K562 (cell line): ENCODE data around the gene HOXA13. TPM values are rescaled to one million over a fixed set of nuclear protein-coding genes. Genes with fewer than 3 reads are reported as not detected.

Experiments used
- ATAC-seq: fragments of 200-7000 bp; cut with Tn5 transposase; 3 replicates; pipeline ENCODE4 v1.9.1; 2020; ENCODE audit warnings: moderate library complexity
- BruUV-seq: library from RNA; stranded (reverse); fragments of 400-500 nt; replicated peaks from 2 replicates; lab custom pipeline; 2021; lab: Mats Ljungman, UMichigan
- CTCF ChIA-PET: fragments of 300-600 bp; formaldehyde crosslinking; extraction: SDS; loops from one replicate; lab custom pipeline; 2021; ENCODE audit warnings: low intra/inter-chr PET ratio; lab: Yijun Ruan, JAX
- POLR2A ChIA-PET: fragments of 300-600, 350-650 bp; sonication (Branson Sonifier 250); formaldehyde crosslinking; extraction: SDS; loops from one replicate; lab custom pipeline; 2021; ENCODE audit warnings: antibody characterized with exemption, inconsistent platforms; lab: Yijun Ruan, JAX
- DNase-seq, 4 experiments: peaks; one replicate each; pipeline versions ENCODE4 v3.0.0 to v3.0.0-alpha.2; 2011 to 2018; ENCODE audit warnings: low spot score in 3 of 4, mixed read lengths in 3 of 4; ENCODE audit errors: extremely low read depth in 1 of 4
- FAIRE-seq: peaks from 2 replicates; lab custom pipeline; 2011; peaks lifted over from hg19 to GRCh38; lab: Jason Lieb, UNC
- H2AFZ ChIP-seq: 2 replicates; pipeline ENCODE4 v1.6.0; 2011; ENCODE audit warnings: low read depth, low read length, control low read depth, inconsistent platforms
- H3K27ac ChIP-seq: fragments of 200-600 bp; 3 replicates; pipeline ENCODE4 v1.8.0; 2011; ENCODE audit warnings: low read depth, mild to moderate bottlenecking, control low read depth, inconsistent platforms, low read length, moderate library complexity, mixed read lengths; ENCODE audit errors: extremely low read depth
- H3K27me3 ChIP-seq, 2 experiments: fragments of 300-600 bp in 1 of 2; 2 replicates in 1 of 2; 3 replicates in 1 of 2; pipeline versions ENCODE4 v1.6.0 to v1.8.0; 2011; ENCODE audit warnings: inconsistent platforms in 2 of 2, low read length in 2 of 2, mild to moderate bottlenecking in 1 of 2, mixed read lengths in 1 of 2, moderate library complexity in 1 of 2; ENCODE audit not compliant: control insufficient read depth in 2 of 2, insufficient read depth in 2 of 2
- H3K36me3 ChIP-seq: fragments of 300-600 bp; 3 replicates; pipeline ENCODE4 v1.8.0; 2011; ENCODE audit warnings: mild to moderate bottlenecking, low read length, inconsistent platforms; ENCODE audit not compliant: control insufficient read depth, insufficient read depth
- H3K4me1 ChIP-seq, 2 experiments: fragments of 200-600 bp in 1 of 2; replicated peaks in 1 of 2; 2 replicates in 1 of 2; 3 replicates in 1 of 2; pipeline versions ENCODE4 v1.5.1 to v1.8.0; 2011; ENCODE audit warnings: inconsistent platforms in 2 of 2, low read length in 2 of 2, mild to moderate bottlenecking in 1 of 2, mixed read lengths in 1 of 2, moderate library complexity in 1 of 2; ENCODE audit not compliant: control insufficient read depth in 2 of 2, insufficient read depth in 2 of 2
- H3K4me2 ChIP-seq: 2 replicates; pipeline ENCODE4 v1.6.1; 2011; ENCODE audit warnings: low read length, control low read depth, inconsistent platforms, mixed read lengths; ENCODE audit not compliant: insufficient read depth
- H3K4me3 ChIP-seq: fragments of 200-600 bp; sonication (generic), shearing (Covaris generic); 2 replicates; pipeline ENCODE4 v1.5.1; 2016; ENCODE audit warnings: control low read depth, inconsistent platforms
- H3K79me2 ChIP-seq: fragments of 200-600 bp; 3 replicates; pipeline ENCODE4 v1.8.0; 2011; ENCODE audit warnings: low read length, inconsistent platforms; ENCODE audit not compliant: control insufficient read depth, insufficient read depth
- H3K9ac ChIP-seq, 2 experiments: 2 replicates each; pipeline versions ENCODE4 v1.6.0 to v1.6.1; 2011; ENCODE audit warnings: low read depth in 2 of 2, low read length in 2 of 2, control low read depth in 1 of 2, inconsistent platforms in 1 of 2, mild to moderate bottlenecking in 1 of 2, mixed read lengths in 1 of 2; ENCODE audit not compliant: insufficient read depth in 1 of 2
- H3K9me1 ChIP-seq: one replicate; pipeline ENCODE4 v1.6.0; 2011; ENCODE audit warnings: inconsistent platforms, mild to moderate bottlenecking, low read length, moderate library complexity; ENCODE audit not compliant: control insufficient read depth, insufficient read depth
- H3K9me3 ChIP-seq: replicated peaks from 2 replicates; pipeline ENCODE4 v1.5.1; 2011; ENCODE audit warnings: low read depth, low read length, inconsistent platforms; ENCODE audit not compliant: control insufficient read depth, insufficient read depth
- H4K20me1 ChIP-seq: replicated peaks from 2 replicates; pipeline ENCODE4 v1.6.1; 2011; ENCODE audit warnings: low read length, inconsistent platforms, mixed read lengths; ENCODE audit not compliant: control insufficient read depth, insufficient read depth
- ADNP ChIP-seq: fragments of 200-800 bp; sonication (Bioruptor generic); IDR thresholded peaks from 2 replicates; pipeline ENCODE4 v1.6.1; 2016; ENCODE audit warnings: missing genetic modification characterization, missing compliant biosample characterization
- ELF4 ChIP-seq: fragments of 450-650 bp; formaldehyde crosslinking; IDR thresholded peaks from 2 replicates; pipeline ENCODE4 v1.4.0; 2022; ENCODE audit warnings: missing genetic modification characterization
- NR1H2 ChIP-seq: sonication (generic); formaldehyde crosslinking; IDR thresholded peaks from 2 replicates; pipeline ENCODE4 v1.4.0; 2020; ENCODE audit warnings: mild to moderate bottlenecking, missing genetic modification reagents
- PHF21A ChIP-seq: fragments of 450-650 bp; IDR thresholded peaks from 2 replicates; pipeline ENCODE4 v1.6.1; 2017; ENCODE audit warnings: low read depth, borderline replicate concordance
- RBM39 ChIP-seq: fragments of 200-400 bp; formaldehyde crosslinking; optimal IDR thresholded peaks from 2 replicates; pipeline ENCODE3; 2018; ENCODE audit warnings: low read depth, low read length
- SMAD1 ChIP-seq: fragments of 150-350 bp; IDR thresholded peaks from 2 replicates; pipeline ENCODE4 v1.6.1; 2014; ENCODE audit warnings: low read length, low read depth; ENCODE audit not compliant: partially characterized antibody
- STAT5B ChIP-seq: fragments of 250-450 bp; sonication (Bioruptor Pico); IDR thresholded peaks from 2 replicates; pipeline ENCODE4 v1.8.0; 2021; ENCODE audit warnings: mild to moderate bottlenecking, inconsistent platforms
- TAL1 ChIP-seq: fragments of 450-650 bp; IDR thresholded peaks from 2 replicates; pipeline ENCODE4 v1.6.1; 2016; ENCODE audit warnings: mild to moderate bottlenecking
- ZNF146 ChIP-seq: IDR thresholded peaks from one replicate; pipeline ENCODE4 v1.6.1; 2018; ENCODE audit warnings: missing compliant biosample characterization; ENCODE audit not compliant: unreplicated experiment
- ZNF408 ChIP-seq: fragments of 250-450 bp; sonication (Bioruptor Pico); IDR thresholded peaks from 2 replicates; pipeline ENCODE4 v1.4.0; 2020; ENCODE audit warnings: low read depth, mild to moderate bottlenecking, moderate library complexity
- WGBS: fragments of 100-300 bp; shearing (Covaris generic); methylation state at CpG from one replicate; pipeline ENCODE4 v1.1.6; 2016; ENCODE audit warnings: low coverage, mixed read lengths; ENCODE audit not compliant: insufficient coverage; ENCODE audit errors: missing lambda C conversion rate; 5-methylcytosine and 5-hydroxymethylcytosine counted together
- in situ Hi-C: fragments of 300-500 bp; cut with MboI; formaldehyde crosslinking; loops from 4 replicates; pipeline ENCODE4 v1.15.0; 2018; ENCODE audit warnings: inconsistent platforms, mixed read lengths
- intact Hi-C: fragments of 100-400 bp; cut with micrococcal nuclease; formaldehyde crosslinking; loops from 2 replicates; pipeline ENCODE4 v1.14.2; 2022
- polyA plus RNA-seq, 8 experiments: library from polyadenylated mRNA; depleted of rRNA in 4 of 8; stranded (reverse) in 5 of 8; unstranded in 3 of 8; fragments of >200 nt; fragmentation: Nextera tagmentation in 2 of 8; fragmentation: Illumina TruSeq in 1 of 8; extraction: Ambion mirVana in 2 of 8; extraction: Trizol in 1 of 8; gene quantifications; 2 replicates each; pipeline versions ENCODE4 v1.2.1 to v1.2.3, GENCODE V29; 2011 to 2014; ENCODE audit warnings: inconsistent platforms in 1 of 8, missing spikeins in 1 of 8
- total RNA-seq, 7 experiments: library from RNA; depleted of rRNA in 6 of 7; stranded (reverse); fragments of >200 nt in 6 of 7; fragmentation: Illumina TruSeq in 2 of 7; extraction: Trizol in 2 of 7; gene quantifications; 2 replicates each; pipeline versions ENCODE4 v1.2.1 to v1.2.3, GENCODE V29; 2011 to 2021; ENCODE audit warnings: low replicate concordance in 1 of 7
- TF ChIP-seq, protein P1 (sequence below): sonication (generic); formaldehyde crosslinking; IDR thresholded peaks from 2 replicates; pipeline ENCODE4 v1.8.0; 2022; ENCODE audit warnings: mild to moderate bottlenecking, missing genetic modification reagents, borderline replicate concordance
- TF ChIP-seq, protein P2 (sequence below): fragments of 250-450 bp; sonication (Bioruptor Pico); IDR thresholded peaks from 2 replicates; pipeline ENCODE4 v1.4.0; 2020

HOXA13 gene
- total and polyA plus RNA-seq, 9 of the 15 experiments (the other 6 are each of a cell fraction or from before 2014, with no cell fraction given): not detected

DNA sequence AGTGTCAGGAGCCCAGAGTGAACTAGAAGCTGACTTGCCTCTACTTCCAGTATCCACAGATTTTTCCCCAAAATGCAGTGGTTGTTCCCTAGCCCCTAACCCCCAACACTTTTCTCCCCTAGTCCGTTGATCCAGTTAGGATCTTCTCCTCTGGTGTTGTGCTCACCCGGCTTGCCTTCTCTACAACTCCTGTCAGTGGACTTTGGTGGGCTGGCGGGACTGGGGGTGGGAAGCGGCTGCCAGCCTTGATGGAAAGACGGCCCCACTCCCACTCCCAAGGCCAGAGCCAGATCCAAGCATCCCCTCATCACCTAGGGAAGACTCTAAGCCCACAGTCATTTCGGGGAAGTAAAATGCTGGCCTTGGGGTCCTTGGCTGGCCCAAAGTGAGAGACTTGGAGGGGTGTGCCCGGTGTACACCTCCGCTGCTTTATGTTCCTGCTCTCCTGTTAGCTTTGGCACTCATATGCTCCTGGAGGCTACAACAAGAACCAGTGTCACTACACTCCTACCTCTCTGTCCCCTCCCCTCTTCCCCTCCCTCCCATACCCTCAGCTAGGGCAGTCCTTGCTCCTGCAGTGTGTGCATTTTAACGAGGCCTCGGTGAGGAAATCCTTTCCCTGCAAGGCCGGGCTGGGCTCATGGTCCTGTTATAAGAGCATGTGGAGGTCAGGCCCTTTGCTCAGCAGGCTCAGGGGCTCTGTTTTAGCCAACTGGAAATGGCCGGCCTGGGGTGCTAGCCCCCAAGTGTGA, 24.8 kb downstream of the HOXA13 start:
- BruUV-seq: no TSS peak
- no peak overlapping the region for H3K9ac ChIP-seq
- in situ Hi-C loops: loop anchor here (25.0 kb wide), 3 partner anchors 663 to 1288 kb away; no protein-coding TSS in a partner anchor
- CTCF ChIA-PET: no interaction called here
- H3K27ac ChIP-seq: no peak overlapping the region
- ATAC-seq: no peak
- H3K4me2 ChIP-seq: no peak overlapping the region
- no peak for TF ChIP-seq ZNF146 (CRISPR knock-in tag)
- no peak for TF ChIP-seq STAT5B (CRISPR knock-in tag)
- no peak for TF ChIP-seq NR1H2 (CRISPR knock-in tag)
- no peak for TF ChIP-seq PHF21A
- TF ChIP-seq ELF4: no peak
- TF ChIP-seq TAL1: no peak
- no peak for TF ChIP-seq ADNP (tag)
- TF ChIP-seq SMAD1: no peak
- TF ChIP-seq RBM39: no peak
- TF ChIP-seq, protein P1, sequence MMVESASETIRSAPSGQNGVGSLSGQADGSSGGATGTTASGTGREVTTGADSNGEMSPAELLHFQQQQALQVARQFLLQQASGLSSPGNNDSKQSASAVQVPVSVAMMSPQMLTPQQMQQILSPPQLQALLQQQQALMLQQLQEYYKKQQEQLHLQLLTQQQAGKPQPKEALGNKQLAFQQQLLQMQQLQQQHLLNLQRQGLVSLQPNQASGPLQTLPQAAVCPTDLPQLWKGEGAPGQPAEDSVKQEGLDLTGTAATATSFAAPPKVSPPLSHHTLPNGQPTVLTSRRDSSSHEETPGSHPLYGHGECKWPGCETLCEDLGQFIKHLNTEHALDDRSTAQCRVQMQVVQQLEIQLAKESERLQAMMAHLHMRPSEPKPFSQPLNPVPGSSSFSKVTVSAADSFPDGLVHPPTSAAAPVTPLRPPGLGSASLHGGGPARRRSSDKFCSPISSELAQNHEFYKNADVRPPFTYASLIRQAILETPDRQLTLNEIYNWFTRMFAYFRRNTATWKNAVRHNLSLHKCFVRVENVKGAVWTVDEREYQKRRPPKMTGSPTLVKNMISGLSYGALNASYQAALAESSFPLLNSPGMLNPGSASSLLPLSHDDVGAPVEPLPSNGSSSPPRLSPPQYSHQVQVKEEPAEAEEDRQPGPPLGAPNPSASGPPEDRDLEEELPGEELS (CRISPR knock-in tag): no peak
- TF ChIP-seq, protein P2, sequence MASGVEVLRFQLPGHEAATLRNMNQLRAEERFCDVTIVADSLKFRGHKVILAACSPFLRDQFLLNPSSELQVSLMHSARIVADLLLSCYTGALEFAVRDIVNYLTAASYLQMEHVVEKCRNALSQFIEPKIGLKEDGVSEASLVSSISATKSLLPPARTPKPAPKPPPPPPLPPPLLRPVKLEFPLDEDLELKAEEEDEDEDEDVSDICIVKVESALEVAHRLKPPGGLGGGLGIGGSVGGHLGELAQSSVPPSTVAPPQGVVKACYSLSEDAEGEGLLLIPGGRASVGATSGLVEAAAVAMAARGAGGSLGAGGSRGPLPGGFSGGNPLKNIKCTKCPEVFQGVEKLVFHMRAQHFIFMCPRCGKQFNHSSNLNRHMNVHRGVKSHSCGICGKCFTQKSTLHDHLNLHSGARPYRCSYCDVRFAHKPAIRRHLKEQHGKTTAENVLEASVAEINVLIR (CRISPR knock-in tag): no peak
- no peak for TF ChIP-seq ZNF408
- TF ChIP-seq, all 486 proteins: peak for 0
- H3K4me1 ChIP-seq: peaks cover 0 to 10% of the 10 kb centered on the region in 2 experiments; a peak in 1 of 5 replicates
- intact Hi-C loops: no loop called here
- H3K9me1 ChIP-seq: no peaks in the 10 kb centered on the region
- no peak overlapping the region for H3K4me3 ChIP-seq
- no peak overlapping the region for H2AFZ ChIP-seq
- no peaks in the 10 kb centered on the region; the same call in 1 of the 2 replicates for H3K9me3 ChIP-seq
- POLR2A ChIA-PET: interaction anchor here (0.6 to 0.7 kb wide), 3 partner anchors 13 to 405 kb away, joined by 3 read pairs; partner anchors contain the start of gene HOXA5
- peaks cover 31 to 70% of the 10 kb centered on the region in 2 experiments for H3K27me3 ChIP-seq
- no peaks in the 10 kb centered on the region for H3K79me2 ChIP-seq
- H4K20me1 ChIP-seq: no peaks in the 10 kb centered on the region
- no peaks in the 10 kb centered on the region for H3K36me3 ChIP-seq
- DNase-seq: no peak
- no peak for FAIRE-seq
- 2% methylated on average over 12 of the region's 12 CpGs for WGBS
